ENCODE results near the gene KDM2A.
A peak's percentile ranks its signal among the peaks of the same experiment; 100 is the strongest.

KDM2A gene

GRCh38 chr11:67272327-67273259 lies 153.5 kb downstream of the KDM2A start:
- DNase-seq (ENCODE audit: low read depth, low spot score), result no peak

DNA sequence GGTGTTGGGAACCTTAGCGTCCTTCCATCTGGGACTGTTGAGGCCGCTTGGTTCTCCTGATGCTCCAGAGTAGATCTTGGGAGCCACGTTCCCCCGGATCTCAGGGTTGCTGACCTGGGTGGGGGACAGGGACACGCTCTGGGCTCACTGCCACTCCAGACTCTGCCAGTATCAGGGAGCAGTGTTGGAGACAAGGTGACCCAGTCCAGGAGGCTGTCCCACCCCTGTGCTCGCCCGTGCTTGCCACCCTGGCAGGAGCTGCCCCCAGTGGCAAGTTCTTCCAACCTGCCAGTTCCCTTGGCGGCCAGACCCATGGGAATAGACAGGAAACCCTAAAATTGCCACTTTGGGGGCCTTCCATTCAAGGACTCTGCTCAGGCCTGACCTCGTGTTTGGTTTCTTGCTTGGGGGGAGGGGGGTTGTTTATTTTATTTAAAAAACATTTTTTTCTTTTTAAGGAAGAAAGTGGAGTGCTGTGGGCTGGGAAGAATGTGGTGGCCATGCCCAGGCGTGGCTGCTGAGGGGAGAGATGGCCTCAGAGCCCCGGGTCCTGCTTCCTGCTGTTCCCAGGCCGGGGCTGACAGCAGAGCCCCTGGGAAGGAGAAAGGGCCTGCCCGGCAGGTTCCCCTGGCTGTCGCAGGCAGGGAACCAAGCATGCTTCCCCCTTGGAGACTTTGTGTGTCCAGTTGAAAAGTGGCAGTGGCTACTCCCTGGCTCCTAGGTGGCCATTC lies 154.4 kb downstream of the KDM2A start:
- DNase-seq (ENCODE audit: low read depth, low spot score), result no peak

- no peak for DNase-seq (ENCODE audit: low read depth, low spot score)
Measured at GRCh38 chr11:67274768-67275605, 155.9 kb downstream of the KDM2A start.

DNA sequence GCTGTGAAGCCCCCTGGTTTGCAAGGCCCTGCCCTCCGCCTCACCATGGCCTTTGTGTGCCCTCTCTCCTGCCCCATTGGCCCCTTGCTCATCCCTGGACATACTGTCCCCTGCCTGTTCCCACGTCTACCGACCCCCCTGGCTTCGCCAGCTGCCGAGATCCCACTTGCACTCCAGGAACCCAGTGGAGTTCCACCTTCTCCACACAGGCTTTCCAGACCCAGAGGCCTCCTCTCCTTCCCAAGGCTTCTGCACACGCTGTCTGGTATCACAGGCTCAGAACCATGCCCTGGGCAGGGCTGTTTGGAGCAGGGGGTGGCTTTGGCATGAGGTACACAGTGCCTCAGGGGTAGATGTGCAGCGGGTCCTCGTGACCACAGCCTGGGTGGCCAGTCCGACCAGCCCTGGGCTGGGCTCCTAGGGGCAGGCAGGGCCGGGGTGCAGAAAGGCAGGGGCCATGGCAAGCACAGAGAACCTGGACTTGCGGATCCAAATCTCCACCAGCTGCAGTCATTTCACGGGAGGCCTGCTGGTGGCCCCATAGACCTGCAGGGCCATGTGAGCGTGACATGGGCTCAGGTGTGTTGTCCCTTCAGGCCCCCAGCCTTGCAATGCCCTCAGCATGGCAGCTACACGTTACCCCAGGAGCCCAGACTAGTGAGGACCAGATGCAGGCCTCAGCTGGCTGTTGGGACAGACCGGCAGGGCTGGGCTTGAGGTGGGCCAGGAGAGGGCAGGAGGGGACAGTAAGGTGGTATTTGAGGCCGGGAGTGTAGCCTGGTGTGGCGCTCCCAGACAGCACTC lies 156.7 kb downstream of the KDM2A start:
- no peak for DNase-seq (ENCODE audit: low read depth, low spot score)

GRCh38 chr11:67276781-67277230 lies 157.7 kb downstream of the KDM2A start:
- no peak for DNase-seq (ENCODE audit: low read depth, low spot score)

- peak; percentile 71 for DNase-seq (ENCODE audit: low read depth, low spot score)
Measured at GRCh38 chr11:67277231-67277961, 158.3 kb downstream of the KDM2A start.

DNA sequence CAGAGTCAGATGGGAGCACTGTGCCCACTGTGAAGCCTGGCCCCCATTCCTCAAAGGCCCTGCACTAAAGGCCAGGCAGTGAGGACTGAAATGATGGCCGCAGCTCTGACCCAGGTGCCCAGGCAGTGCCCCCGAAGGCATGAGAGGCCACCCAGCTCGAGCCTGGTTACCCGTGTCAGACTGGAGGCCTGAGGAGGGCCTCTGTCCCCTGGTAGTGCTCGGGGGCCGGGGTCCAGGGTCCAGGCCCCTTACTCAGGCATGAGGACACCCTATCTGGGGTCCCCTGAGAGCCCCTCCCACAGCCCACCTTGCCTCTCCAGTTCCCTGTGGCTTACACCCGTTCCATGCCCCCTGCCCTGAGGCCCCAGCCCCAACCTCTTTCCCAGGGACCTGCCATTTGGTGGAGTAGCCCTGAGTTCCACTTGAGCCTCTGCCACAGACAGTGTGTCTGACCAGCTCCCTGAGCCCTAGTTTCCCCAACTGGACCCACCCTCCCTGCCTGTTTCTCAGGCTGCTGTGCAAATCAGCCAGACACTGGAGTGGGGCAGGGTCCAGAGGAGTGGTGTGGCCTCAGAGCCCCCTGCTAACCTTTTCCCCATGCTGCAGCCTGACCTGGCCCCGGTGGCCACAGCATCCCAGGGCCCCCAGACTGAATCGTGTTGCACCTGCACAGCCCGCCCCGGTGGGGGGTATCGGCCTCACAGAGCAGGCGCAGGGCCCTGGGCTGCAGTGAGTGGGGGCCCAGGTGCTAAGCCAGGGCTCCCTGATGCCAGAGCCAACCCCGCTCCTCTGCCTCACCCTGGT lies 159.3 kb downstream of the KDM2A start:
- DNase-seq (ENCODE audit: low read depth, low spot score), result no peak

- no peak for DNase-seq (ENCODE audit: low read depth, low spot score)
Measured at GRCh38 chr11:67278939-67279588, 160.0 kb downstream of the KDM2A start.

DNA sequence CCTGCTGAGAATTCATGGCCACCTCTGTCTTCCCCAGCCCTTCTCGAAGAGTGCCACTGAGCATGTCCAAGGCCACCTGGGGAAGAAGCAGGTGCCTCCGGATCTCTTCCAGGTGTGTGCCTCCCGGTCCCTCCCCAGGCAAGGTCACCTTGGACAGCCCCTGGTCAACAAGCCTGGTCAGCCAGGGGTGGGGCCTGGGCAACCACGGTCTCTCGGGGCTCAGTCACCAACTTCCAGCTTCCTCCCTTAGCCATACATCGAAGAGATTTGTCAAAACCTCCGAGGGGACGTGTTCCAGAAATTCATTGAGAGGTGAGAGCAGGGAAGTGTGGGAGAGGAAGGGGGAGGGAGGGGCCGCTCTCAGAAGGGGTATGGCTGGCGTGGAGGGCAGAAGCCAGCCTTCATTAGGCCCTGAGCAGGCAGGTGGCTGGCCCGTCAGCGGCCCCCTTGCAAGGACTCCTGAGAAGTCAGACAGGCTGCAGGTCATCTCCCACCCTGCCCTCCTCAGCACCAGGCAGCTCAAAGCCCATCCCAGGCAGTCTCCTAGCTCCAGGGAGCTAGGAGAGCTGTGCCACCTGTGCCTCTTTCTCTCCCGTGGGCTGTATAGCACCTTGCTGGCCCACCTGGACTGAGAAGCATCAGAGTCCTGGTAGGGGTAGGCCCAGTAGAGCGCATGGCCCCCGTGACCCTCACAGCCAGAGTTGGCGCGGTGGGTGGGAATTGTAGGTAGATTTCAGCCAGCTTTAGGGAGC lies 160.7 kb downstream of the KDM2A start:
- no peak for DNase-seq (ENCODE audit: low read depth, low spot score)

DNA sequence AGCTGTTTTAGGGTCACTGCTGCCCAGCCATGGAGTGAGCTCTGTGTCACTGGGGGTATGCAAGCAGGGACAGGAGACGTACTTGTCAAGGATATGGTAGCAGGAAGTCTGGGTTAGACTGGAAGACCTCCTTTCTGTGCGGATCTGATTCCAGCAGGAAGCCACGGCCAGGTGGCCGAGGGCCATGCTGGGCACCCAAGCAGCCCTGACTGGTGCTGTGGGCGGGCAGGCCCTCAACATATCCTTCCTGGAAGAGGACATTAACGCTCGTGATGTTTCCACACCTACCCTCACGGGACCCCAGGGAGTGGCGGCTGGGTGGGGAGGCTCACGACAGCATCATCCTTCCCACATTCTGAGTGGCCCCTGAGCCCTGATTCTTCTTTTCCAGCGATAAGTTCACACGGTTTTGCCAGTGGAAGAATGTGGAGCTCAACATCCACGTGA lies 161.3 kb downstream of the KDM2A start:
- no peak for DNase-seq (ENCODE audit: low read depth, low spot score)

- no peak for DNase-seq (ENCODE audit: low read depth, low spot score)
Measured at GRCh38 chr11:67280788-67281551, 161.9 kb downstream of the KDM2A start.

- no peak for DNase-seq (ENCODE audit: low read depth, low spot score)
Measured at GRCh38 chr11:67281552-67282150, 162.6 kb downstream of the KDM2A start.

- DNase-seq (ENCODE audit: low read depth, low spot score), result no peak
Measured at GRCh38 chr11:67282155-67282875, 163.3 kb downstream of the KDM2A start.

DNA sequence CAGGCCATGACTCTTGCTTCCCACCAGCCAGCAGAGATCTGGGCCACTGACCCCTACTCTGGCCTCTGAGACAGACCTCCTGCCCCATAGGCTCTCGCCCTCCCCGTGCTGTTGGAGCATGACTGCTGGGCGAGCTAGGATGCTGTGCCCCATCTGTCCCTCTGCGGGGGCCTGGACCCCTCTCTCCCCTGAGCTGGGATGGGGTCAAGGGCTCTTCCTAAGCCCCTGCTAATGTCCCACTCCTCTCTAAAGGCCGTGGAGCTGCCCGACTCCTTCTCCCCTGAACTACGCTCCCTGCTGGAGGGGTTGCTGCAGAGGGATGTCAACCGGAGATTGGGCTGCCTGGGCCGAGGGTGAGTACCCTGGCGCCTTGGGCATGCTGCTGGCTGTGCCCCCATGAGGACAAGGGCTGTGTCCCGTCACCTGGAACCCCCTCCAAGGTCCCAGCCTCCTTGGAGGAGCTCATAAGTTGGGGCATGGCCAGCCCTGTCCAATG lies 163.9 kb downstream of the KDM2A start:
- DNase-seq (ENCODE audit: low read depth, low spot score), result no peak

GRCh38 chr11:67283481-67283963 lies 164.5 kb downstream of the KDM2A start:
- no peak for DNase-seq (ENCODE audit: low read depth, low spot score)

Data from activated naive CD8-positive, alpha-beta T cell treated with anti-CD3 and anti-CD28 coated beads, Interleukin-2, amount 50 U/mL, for 16 hours (primary cell).